Keratinocyte (primary cell): ENCODE data around the gene SMAD6. TPM values are rescaled to one million over a fixed set of nuclear protein-coding genes. Genes with fewer than 3 reads are reported as not detected.

Source experiments
- DNase-seq: peaks from one replicate; pipeline ENCODE4 v3.0.0-alpha.2; 2011; ENCODE audit warnings: low read depth, missing footprints, low spot score
- FAIRE-seq: peaks from 2 replicates; lab custom pipeline; 2011; peaks lifted over from hg19 to GRCh38; lab: Jason Lieb, UNC
- H2AFZ ChIP-seq: 2 replicates; pipeline ENCODE4 v1.6.0; 2012; ENCODE audit warnings: low read length, control low read depth, inconsistent platforms; ENCODE audit not compliant: control insufficient read depth
- H3K27ac ChIP-seq: 2 replicates; pipeline ENCODE4 v1.5.1; 2011; ENCODE audit warnings: low read length; ENCODE audit not compliant: control insufficient read depth, insufficient read depth
- H3K27me3 ChIP-seq: 3 replicates; pipeline ENCODE4 v1.6.0; 2011; ENCODE audit warnings: low read length; ENCODE audit not compliant: control insufficient read depth, insufficient read depth; ENCODE audit errors: extremely low read depth
- H3K36me3 ChIP-seq, 2 experiments: 2 replicates in 1 of 2; 3 replicates in 1 of 2; pipeline ENCODE4 v1.5.1; 2011; ENCODE audit warnings: low read length in 2 of 2, mild to moderate bottlenecking in 1 of 2; ENCODE audit not compliant: control insufficient read depth in 2 of 2, insufficient read depth in 2 of 2; ENCODE audit errors: extremely low read depth in 1 of 2
- H3K4me1 ChIP-seq: 3 replicates; pipeline ENCODE4 v1.5.1; 2011; ENCODE audit warnings: low read length; ENCODE audit not compliant: control insufficient read depth, insufficient read depth; ENCODE audit errors: extremely low read depth
- H3K4me2 ChIP-seq: 3 replicates; pipeline ENCODE4 v1.6.0; 2011; ENCODE audit warnings: low read depth, low read length; ENCODE audit not compliant: control insufficient read depth, insufficient read depth; ENCODE audit errors: extremely low read depth
- H3K4me3 ChIP-seq, 3 experiments: fragments of 200-600 bp in 1 of 3; sonication (generic) in 1 of 3; 2 replicates in 2 of 3; 3 replicates in 1 of 3; pipeline ENCODE4 v1.5.1; 2011 to 2016; ENCODE audit warnings: low read length in 3 of 3, mild to moderate bottlenecking in 3 of 3, control low read depth in 2 of 3, inconsistent platforms in 1 of 3, low read depth in 1 of 3, mixed read lengths in 1 of 3, mixed run types in 1 of 3, moderate library complexity in 1 of 3; ENCODE audit not compliant: control insufficient read depth in 2 of 3, insufficient read depth in 2 of 3; ENCODE audit errors: extremely low read depth in 1 of 3
- H3K79me2 ChIP-seq: 2 replicates; pipeline ENCODE4 v1.6.0; 2012; ENCODE audit warnings: low read length; ENCODE audit not compliant: control insufficient read depth, insufficient read depth
- H3K9ac ChIP-seq: 3 replicates; pipeline ENCODE4 v1.6.0; 2011; ENCODE audit warnings: low read length; ENCODE audit not compliant: control insufficient read depth, insufficient read depth; ENCODE audit errors: extremely low read depth
- H3K9me1 ChIP-seq: 3 replicates; pipeline ENCODE4 v1.6.0; 2011; ENCODE audit warnings: low read length; ENCODE audit not compliant: control insufficient read depth, insufficient read depth; ENCODE audit errors: extremely low read depth
- H3K9me3 ChIP-seq: 2 replicates; pipeline ENCODE4 v1.5.1; 2012; ENCODE audit warnings: low read depth, low read length; ENCODE audit not compliant: control insufficient read depth
- H4K20me1 ChIP-seq: 3 replicates; pipeline ENCODE4 v1.6.0; 2011; ENCODE audit warnings: low read length; ENCODE audit not compliant: control insufficient read depth, insufficient read depth; ENCODE audit errors: extremely low read depth
- EZH2 ChIP-seq: IDR thresholded peaks from one replicate; pipeline ENCODE4 v1.6.1; 2012; ENCODE audit warnings: inconsistent platforms, mild to moderate bottlenecking, low read length, moderate library complexity
- dilution Hi-C: fragments of 300-500 bp; cut with MboI; formaldehyde crosslinking; loops from one replicate; pipeline ENCODE4 v1.7.0; 2020; ENCODE audit warnings: low sequenced_read_pairs; ENCODE audit not compliant: extremely low pct_ligation_motif_present
- polyA plus RNA-seq, 5 experiments: library from polyadenylated mRNA; depleted of rRNA in 3 of 5; stranded (reverse) in 3 of 5; stranded (forward) in 1 of 5; unstranded in 1 of 5; fragments of >200 nt; gene quantifications; 1 replicate in 1 of 5; 2 replicates in 3 of 5; 3 replicates in 1 of 5; pipeline versions ENCODE4 v1.2.1 to v1.2.3, GENCODE V29; 2011 to 2012; ENCODE audit warnings: missing spikeins in 2 of 5, low read depth in 1 of 5, low replicate concordance in 1 of 5
- TF ChIP-seq, protein P1 (sequence below), 3 experiments: IDR thresholded peaks in 1 of 3; conservative IDR thresholded peaks in 1 of 3; optimal IDR thresholded peaks in 1 of 3; 2 replicates in 2 of 3; 3 replicates in 1 of 3; pipeline versions ENCODE3 to v1.5.1; 2011; ENCODE audit warnings: low read length in 3 of 3, mild to moderate bottlenecking in 3 of 3, moderate library complexity in 2 of 3, control low read depth in 1 of 3, inconsistent platforms in 1 of 3; ENCODE audit not compliant: insufficient read depth in 2 of 3; ENCODE audit errors: extremely low read depth in 1 of 3

SMAD6 gene
- polyA plus RNA-seq, 1 donor (not counting 4 experiments of a cell fraction or from before 2014, with no cell fraction given): 0.03 TPM

DNA sequence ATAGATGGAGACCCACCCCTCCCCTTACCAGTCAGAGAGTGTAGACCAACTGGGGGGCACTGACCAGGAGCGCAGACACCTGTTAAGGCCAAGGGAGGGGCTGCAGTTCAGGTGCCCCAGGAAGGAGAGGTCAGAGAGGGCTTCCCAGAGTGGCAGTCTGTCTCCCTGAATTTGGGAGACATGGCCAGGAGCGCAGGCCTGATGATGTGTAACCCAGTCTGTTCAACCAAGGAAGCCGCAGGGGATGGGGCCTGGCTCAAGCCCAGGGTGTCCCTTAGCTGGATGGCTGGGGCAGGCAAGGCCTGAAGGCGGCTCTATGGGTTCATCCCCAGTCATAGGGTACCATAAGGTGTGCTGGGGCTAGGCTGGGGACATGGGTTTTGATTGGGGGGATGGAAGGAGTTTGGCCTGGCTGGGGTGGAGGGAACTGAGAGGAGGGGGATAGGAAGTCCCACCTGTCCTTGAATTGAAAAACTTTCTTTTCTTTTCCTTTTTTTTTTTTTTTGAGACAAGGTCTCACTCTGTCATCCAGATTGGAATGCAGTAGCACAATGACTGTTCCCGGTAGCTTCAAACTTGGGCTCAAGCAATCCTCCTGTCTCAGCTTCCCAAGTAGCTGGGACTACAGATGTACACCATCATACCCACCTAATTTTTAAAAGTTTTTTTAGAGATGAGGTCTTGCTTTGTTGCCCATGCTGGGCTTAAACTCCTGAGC is 75.7 kb downstream of the SMAD6 start:
- no peak overlapping the region for H2AFZ ChIP-seq
- H3K79me2 ChIP-seq: no peaks in the 10 kb centered on the region
- no peak overlapping the region for H3K27ac ChIP-seq
- TF ChIP-seq, protein P1, sequence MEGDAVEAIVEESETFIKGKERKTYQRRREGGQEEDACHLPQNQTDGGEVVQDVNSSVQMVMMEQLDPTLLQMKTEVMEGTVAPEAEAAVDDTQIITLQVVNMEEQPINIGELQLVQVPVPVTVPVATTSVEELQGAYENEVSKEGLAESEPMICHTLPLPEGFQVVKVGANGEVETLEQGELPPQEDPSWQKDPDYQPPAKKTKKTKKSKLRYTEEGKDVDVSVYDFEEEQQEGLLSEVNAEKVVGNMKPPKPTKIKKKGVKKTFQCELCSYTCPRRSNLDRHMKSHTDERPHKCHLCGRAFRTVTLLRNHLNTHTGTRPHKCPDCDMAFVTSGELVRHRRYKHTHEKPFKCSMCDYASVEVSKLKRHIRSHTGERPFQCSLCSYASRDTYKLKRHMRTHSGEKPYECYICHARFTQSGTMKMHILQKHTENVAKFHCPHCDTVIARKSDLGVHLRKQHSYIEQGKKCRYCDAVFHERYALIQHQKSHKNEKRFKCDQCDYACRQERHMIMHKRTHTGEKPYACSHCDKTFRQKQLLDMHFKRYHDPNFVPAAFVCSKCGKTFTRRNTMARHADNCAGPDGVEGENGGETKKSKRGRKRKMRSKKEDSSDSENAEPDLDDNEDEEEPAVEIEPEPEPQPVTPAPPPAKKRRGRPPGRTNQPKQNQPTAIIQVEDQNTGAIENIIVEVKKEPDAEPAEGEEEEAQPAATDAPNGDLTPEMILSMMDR (optimal IDR thresholded peaks at IDR 0.05 in 1 of 3, IDR thresholded peaks at IDR 0.05 in 1 of 3, conservative IDR thresholded peaks at IDR 0.05 in 1 of 3; ENCODE audit: extremely low read depth in 1 of 3, insufficient read depth in 2 of 3, low read length in 3 of 3): no peak
- TF ChIP-seq EZH2: no peak
- H3K4me2 ChIP-seq: no peak overlapping the region
- H3K4me1 ChIP-seq: peaks cover 11% of the 10 kb centered on the region
- no peaks in the 10 kb centered on the region for H3K9me1 ChIP-seq
- no peaks in the 10 kb centered on the region for H3K36me3 ChIP-seq
- no peak for FAIRE-seq
- no peak overlapping the region for H3K9ac ChIP-seq
- H3K9me3 ChIP-seq: no peaks in the 10 kb centered on the region
- H4K20me1 ChIP-seq: no peaks in the 10 kb centered on the region
- H3K4me3 ChIP-seq: no peak overlapping the region
- dilution Hi-C loops: no loop called here
- H3K27me3 ChIP-seq: peaks cover under 1% of the 10 kb centered on the region
- DNase-seq: no peak

DNA sequence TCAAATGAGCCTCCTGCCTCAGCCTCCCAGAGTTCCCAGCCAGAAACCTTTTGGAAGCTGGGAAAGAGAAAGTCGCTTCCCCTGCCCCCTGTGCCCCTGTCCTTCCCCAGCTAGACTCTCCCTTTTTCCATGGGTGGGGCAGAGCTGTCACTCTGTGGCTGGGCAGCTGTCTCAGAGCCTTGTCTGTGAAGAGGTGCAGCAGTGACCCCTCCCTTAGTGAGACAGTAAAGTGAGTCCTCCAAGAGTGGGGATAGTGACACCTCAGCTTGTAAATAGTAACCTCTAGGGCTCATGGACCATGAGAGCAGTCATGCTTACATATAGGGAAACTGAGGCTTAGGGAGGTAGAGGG is 76.3 kb downstream of the SMAD6 start:
- Histone ChIP-seq H3K9ac (no peak overlapping the region), H3K9me3 (no peaks in the 10 kb centered on the region), H3K27me3 (peaks cover 4% of the 10 kb centered on the region), H3K79me2 (no peaks in the 10 kb centered on the region), H3K4me2 (no peak overlapping the region), H4K20me1 (no peaks in the 10 kb centered on the region), H3K4me1 (peaks cover 11% of the 10 kb centered on the region), H3K4me3 (no peak overlapping the region), H3K36me3 (no peaks in the 10 kb centered on the region), H2AFZ (no peak overlapping the region), H3K9me1 (no peaks in the 10 kb centered on the region), H3K27ac (no peak overlapping the region)
- dilution Hi-C loops: no loop called here
- FAIRE-seq (no peak), DNase-seq (no peak)
- TF ChIP-seq, protein P1 (optimal IDR thresholded peaks at IDR 0.05 in 1 of 3, IDR thresholded peaks at IDR 0.05 in 1 of 3, conservative IDR thresholded peaks at IDR 0.05 in 1 of 3; ENCODE audit: extremely low read depth in 1 of 3, insufficient read depth in 2 of 3, low read length in 3 of 3): no peak
